Neural cell (in vitro differentiated cells): ENCODE data around the gene TXNRD3. TPM values are rescaled to one million over a fixed set of nuclear protein-coding genes. Genes with fewer than 3 reads are reported as not detected.

Experiments used
- H2AFZ ChIP-seq: fragments of 200-600, 300-800 bp; sonication (generic), shearing (Covaris generic); 2 replicates; pipeline ENCODE4 v1.6.0; 2014; ENCODE audit warnings: low read depth, mild to moderate bottlenecking, antibody characterized with exemption, low read length, moderate library complexity
- H3F3A ChIP-seq: fragments of 200-600 bp; shearing (Covaris generic); 2 replicates; pipeline ENCODE4 v1.6.1; 2016; ENCODE audit warnings: mild to moderate bottlenecking, moderate library complexity, mixed read lengths, antibody characterized with exemption, low read length; ENCODE audit not compliant: insufficient read depth, poor library complexity, severe bottlenecking
- H3K27ac ChIP-seq: fragments of 200-600, 300-800 bp; sonication (generic), shearing (Covaris generic); 2 replicates; pipeline ENCODE4 v1.5.1; 2014; ENCODE audit warnings: mild to moderate bottlenecking, low read length, moderate library complexity
- H3K27me3 ChIP-seq: fragments of 300-800, 200-600 bp; sonication (generic), shearing (Covaris generic); 2 replicates; pipeline ENCODE4 v1.6.0; 2014; ENCODE audit warnings: mild to moderate bottlenecking, low read depth, low read length, moderate library complexity; ENCODE audit not compliant: insufficient read depth
- H3K36me3 ChIP-seq: fragments of 300-800, 200-600 bp; sonication (generic), shearing (Covaris generic); 2 replicates; pipeline ENCODE4 v1.5.1; 2014; ENCODE audit warnings: mild to moderate bottlenecking, antibody characterized with exemption, low read length, moderate library complexity; ENCODE audit not compliant: insufficient read depth
- H3K4me2 ChIP-seq: fragments of 300-800, 200-600 bp; sonication (generic), shearing (Covaris generic); 2 replicates; pipeline ENCODE4 v1.6.0; 2014; ENCODE audit warnings: mild to moderate bottlenecking, low read length
- H3K4me3 ChIP-seq: fragments of 300-800, 200-600 bp; sonication (generic), shearing (Covaris generic); 2 replicates; pipeline ENCODE4 v1.5.1; 2014; ENCODE audit warnings: mild to moderate bottlenecking, low read length, moderate library complexity
- H3K79me2 ChIP-seq: fragments of 200-600 bp; shearing (Covaris generic); replicated peaks from 2 replicates; pipeline ENCODE4 v1.6.0; 2014; ENCODE audit warnings: mild to moderate bottlenecking, low read length, moderate library complexity; ENCODE audit not compliant: insufficient read depth
- H3K9ac ChIP-seq: fragments of 300-800, 200-600 bp; sonication (generic), shearing (Covaris generic); 2 replicates; pipeline ENCODE4 v1.6.1; 2016; ENCODE audit warnings: mild to moderate bottlenecking, low read length, mixed read lengths
- H3K9me2 ChIP-seq: fragments of 200-600 bp; shearing (Covaris generic); 2 replicates; pipeline ENCODE4 v1.6.1; 2016; ENCODE audit warnings: mild to moderate bottlenecking, low read length, mixed read lengths; ENCODE audit not compliant: insufficient read depth
- H3K9me3 ChIP-seq: fragments of 200-600, 300-800 bp; sonication (generic), shearing (Covaris generic); 2 replicates; pipeline ENCODE4 v1.6.1; 2016; ENCODE audit warnings: mild to moderate bottlenecking, mixed run types, low read length, moderate library complexity, mixed read lengths
- H4K20me1 ChIP-seq: fragments of 200-600 bp; shearing (Covaris generic); 2 replicates; pipeline ENCODE4 v1.6.1; 2016; ENCODE audit warnings: mild to moderate bottlenecking, mixed run types; ENCODE audit not compliant: insufficient read depth
- CTCF ChIP-seq: fragments of 450-650 bp; IDR thresholded peaks from 2 replicates; pipeline ENCODE4 v1.5.1; 2014; ENCODE audit warnings: antibody characterized with exemption, mild to moderate bottlenecking, moderate library complexity; ENCODE audit not compliant: poor library complexity, severe bottlenecking
- EP300 ChIP-seq: fragments of 450-650 bp; conservative IDR thresholded peaks from 2 replicates; pipeline ENCODE4 v1.6.1; 2014; ENCODE audit warnings: antibody characterized with exemption, mild to moderate bottlenecking, moderate library complexity; ENCODE audit not compliant: poor library complexity, severe bottlenecking
- EZH2 ChIP-seq: fragments of 200-600, 300-800 bp; shearing (Covaris generic), sonication (generic); IDR thresholded peaks from 2 replicates; pipeline ENCODE4 v1.6.1; 2014; ENCODE audit warnings: antibody characterized with exemption, low read length, borderline replicate concordance, mild to moderate bottlenecking; ENCODE audit not compliant: insufficient read depth, poor library complexity, severe bottlenecking
- MXI1 ChIP-seq: fragments of 450-650 bp; conservative IDR thresholded peaks from 2 replicates; pipeline ENCODE4 v1.6.1; 2014; ENCODE audit warnings: antibody characterized with exemption, mild to moderate bottlenecking; ENCODE audit not compliant: poor library complexity, severe bottlenecking
- POLR2AphosphoS5 ChIP-seq: IDR thresholded peaks from 2 replicates; pipeline ENCODE4 v1.6.1; 2012
- RAD21 ChIP-seq: fragments of 450-650 bp; conservative IDR thresholded peaks from 2 replicates; pipeline ENCODE4 v1.6.1; 2014; ENCODE audit warnings: antibody characterized with exemption, mild to moderate bottlenecking, moderate library complexity
- REST ChIP-seq: IDR thresholded peaks from 2 replicates; pipeline ENCODE4 v1.6.1; 2012; ENCODE audit warnings: borderline replicate concordance
- SMC3 ChIP-seq: fragments of 450-650 bp; conservative IDR thresholded peaks from 2 replicates; pipeline ENCODE4 v1.6.1; 2014; ENCODE audit warnings: antibody characterized with exemption, mild to moderate bottlenecking, moderate library complexity; ENCODE audit not compliant: poor library complexity
- TAF1 ChIP-seq: IDR thresholded peaks from 2 replicates; pipeline ENCODE4 v1.6.1; 2012; ENCODE audit warnings: low read depth
- polyA plus RNA-seq: library from polyadenylated mRNA; depleted of rRNA; stranded (reverse); fragments of >200 nt; gene quantifications from 2 replicates; pipeline ENCODE4 v1.2.3, GENCODE V29; 2014

TXNRD3 gene
- polyA plus RNA-seq, 1 donor from 2014 or later = 2.2 TPM

GRCh38 chr3:126613479-126614188, 41.3 kb downstream of the TXNRD3 start:
- Histone ChIP-seq H3K36me3 (no peaks in the 10 kb centered on the region), H4K20me1 (no peaks in the 10 kb centered on the region), H3F3A (no peaks in the 10 kb centered on the region), H3K27me3 (no peaks in the 10 kb centered on the region), H3K27ac (no peak overlapping the region), H3K4me2 (no peak overlapping the region), H3K9me2 (no peaks in the 10 kb centered on the region), H3K9ac (no peak overlapping the region), H3K79me2 (no peaks in the 10 kb centered on the region), H3K4me3 (no peak overlapping the region), H3K9me3 (no peaks in the 10 kb centered on the region), H2AFZ (no peak overlapping the region)
- TF ChIP-seq TAF1 (no peak), RAD21 (peak; percentile 14), SMC3 (peak; percentile 37)

GRCh38 chr3:126612479-126613205, 42.3 kb downstream of the TXNRD3 start:
- H3K4me2 ChIP-seq = no peak overlapping the region
- H3F3A ChIP-seq = no peaks in the 10 kb centered on the region
- no peak overlapping the region for H2AFZ ChIP-seq
- no peaks in the 10 kb centered on the region for H4K20me1 ChIP-seq
- H3K4me3 ChIP-seq = no peak overlapping the region
- H3K9me2 ChIP-seq = no peaks in the 10 kb centered on the region
- no peaks in the 10 kb centered on the region for H3K79me2 ChIP-seq
- H3K36me3 ChIP-seq = no peaks in the 10 kb centered on the region
- TF ChIP-seq MXI1 (no peak), EP300 (no peak), POLR2AphosphoS5 (no peak), SMC3 (no peak), RAD21 (no peak), CTCF (no peak), TAF1 (no peak), EZH2 (no peak), REST (no peak)
- no peak overlapping the region for H3K27ac ChIP-seq
- H3K27me3 ChIP-seq = no peaks in the 10 kb centered on the region
- H3K9me3 ChIP-seq = no peaks in the 10 kb centered on the region
- H3K9ac ChIP-seq = no peak overlapping the region
